H1 (cell line): Measurements from ENCODE around the gene SHMT1. TPM values are rescaled to one million over a fixed set of nuclear protein-coding genes. Genes with fewer than 3 reads are reported as not detected.

Experiments used
- ASH2L ChIP-seq: fragments of 200-600, 300-600 bp; sonication (generic); IDR thresholded peaks from one replicate; pipeline ENCODE4 v1.7.1; 2017; ENCODE audit warnings: low read length
- EP300 ChIP-seq, 2 experiments: IDR thresholded peaks; 1 replicate in 1 of 2; 2 replicates in 1 of 2; pipeline ENCODE4 v1.6.1; 2011 to 2012; ENCODE audit warnings: low read depth in 2 of 2, low read length in 2 of 2, mild to moderate bottlenecking in 2 of 2, borderline replicate concordance in 1 of 2, inconsistent platforms in 1 of 2, moderate library complexity in 1 of 2
- EZH2 ChIP-seq: fragments of 200-600 bp; sonication (generic); IDR thresholded peaks from 2 replicates; pipeline ENCODE4 v1.7.1; 2012; ENCODE audit warnings: low read depth, mild to moderate bottlenecking, moderate library complexity, low read length, inconsistent platforms; ENCODE audit not compliant: severe bottlenecking
- POU5F1 ChIP-seq: IDR thresholded peaks from 2 replicates; pipeline ENCODE4 v1.6.1; 2011; ENCODE audit warnings: low read depth, mild to moderate bottlenecking, low read length, moderate library complexity
- SP2 ChIP-seq: IDR thresholded peaks from 2 replicates; pipeline ENCODE4 v1.6.1; 2012; ENCODE audit warnings: mild to moderate bottlenecking, low read length, inconsistent platforms
- TEAD4 ChIP-seq: IDR thresholded peaks from 2 replicates; pipeline ENCODE4 v1.6.1; 2012; ENCODE audit warnings: low read depth, low read length, inconsistent platforms, mixed read lengths
- polyA plus RNA-seq, 7 experiments: library from polyadenylated mRNA; depleted of rRNA in 3 of 7; stranded (reverse) in 5 of 7; unstranded in 2 of 7; fragments of >200 nt in 5 of 7; fragments of 200-250 nt in 2 of 7; gene quantifications; 1 replicate in 5 of 7; 2 replicates in 1 of 7; 4 replicates in 1 of 7; pipeline versions ENCODE4 v1.2.1 to v1.2.3, GENCODE V29; 2011 to 2013; ENCODE audit warnings: missing spikeins in 2 of 7, mixed read lengths in 2 of 7
- total RNA-seq: library from RNA; stranded (reverse); fragmentation: NEBNext Ultra II Directional; extraction: Animal tissue kit (Norgen Biotek cat#: 25700); gene quantifications from 2 replicates; pipeline ENCODE4 v1.2.1, GENCODE V29; 2021

SHMT1 gene
- total and polyA plus RNA-seq, 2 of the 8 experiments (the other 6 are each of a cell fraction or from before 2014, with no cell fraction given), result 30.7 to 39.3 TPM

DNA sequence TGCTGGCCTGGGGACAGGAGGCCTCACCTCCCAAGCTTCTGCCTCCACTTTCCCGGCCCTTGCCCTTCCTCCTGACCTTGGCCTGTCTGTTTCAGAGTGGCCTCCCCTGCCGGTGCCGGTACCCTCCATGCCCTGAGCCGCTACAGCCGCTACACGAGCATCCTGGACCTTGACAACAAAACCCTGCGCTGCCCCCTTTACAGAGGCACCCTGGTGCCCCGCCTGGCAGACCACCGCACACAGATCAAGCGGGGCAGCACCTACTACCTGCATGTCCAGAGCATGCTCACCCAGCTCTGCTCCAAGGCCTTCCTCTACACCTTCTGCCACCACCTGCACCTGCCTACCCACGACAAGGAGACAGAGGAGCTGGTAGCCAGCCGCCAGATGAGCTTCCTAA, 40.8 kb downstream of the SHMT1 start (continued):
- TF ChIP-seq POU5F1 (no peak), TEAD4 (no peak), SP2 (no peak), ASH2L (no peak), EP300 (IDR thresholded peaks at IDR 0.05; ENCODE audit: borderline replicate concordance in 1 of 2, low read depth in 2 of 2, low read length in 2 of 2) (no peak), EZH2 (no peak)
